Measurements from ENCODE around the gene MGAT2. TPM values are rescaled to one million over a fixed set of nuclear protein-coding genes. Genes with fewer than 3 reads are reported as not detected.

The MGAT2 gene
- total and polyA plus RNA-seq, 10 donors, result 20.5 to 43.5 (median 36.9) TPM

DNA sequence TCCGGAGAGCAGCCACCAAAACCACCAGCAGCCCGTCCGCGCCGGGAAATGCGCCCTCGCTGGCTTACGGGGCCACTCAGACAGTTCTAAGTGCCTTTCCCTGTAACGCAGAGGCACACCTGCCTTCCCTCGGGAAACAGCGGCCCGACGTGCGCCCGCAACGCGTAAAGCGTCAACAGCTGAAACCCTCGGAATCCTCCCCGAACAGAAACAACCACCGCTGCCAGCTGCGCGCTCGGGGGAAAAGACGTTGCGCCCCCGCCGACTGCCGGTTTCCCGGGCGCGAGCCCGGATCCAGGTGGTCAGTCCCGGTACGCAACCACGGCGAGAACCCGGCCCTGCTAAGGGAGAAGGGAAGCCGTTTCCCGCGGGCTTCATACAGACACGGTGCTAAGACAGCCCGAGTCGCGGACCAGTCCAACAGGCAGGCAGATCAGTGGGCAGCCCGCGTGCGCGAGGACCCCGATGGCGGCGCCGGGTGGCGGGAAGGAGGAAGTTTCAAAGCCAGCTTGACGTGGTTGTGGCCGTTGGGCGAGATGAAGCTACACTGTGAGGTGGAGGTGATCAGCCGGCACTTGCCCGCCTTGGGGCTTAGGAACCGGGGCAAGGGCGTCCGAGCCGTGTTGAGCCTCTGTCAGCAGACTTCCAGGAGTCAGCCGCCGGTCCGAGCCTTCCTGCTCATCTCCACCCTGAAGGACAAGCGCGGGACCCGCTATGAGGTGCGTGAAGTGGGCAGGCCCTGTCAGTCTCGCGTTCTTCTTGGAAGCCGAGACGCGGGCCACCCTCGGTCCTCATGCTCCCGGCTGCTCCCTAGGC, 21.9 kb upstream of the MGAT2 start, which contains the start of gene LRR1:
LRR1 (plus strand) TSS at position 456 of the 816 bp plus-strand sequence; CDS start at position 537, 81 bp downstream.
- Histone ChIP-seq H3K27ac (peak within 1 kb of the TSS; percentile 96 to 99 (median 98)), H3K4me1 (peaks cover 7 to 65% (median 32%) of the 10 kb centered on the region in 6 donors), H3K9me3 (no peaks in the 10 kb centered on the region), H3K4me3 (peak within 1 kb of the TSS; percentile 79 to 99 (median 86)), H3K36me3 (peaks cover 0 to 16% (median 0%) of the 10 kb centered on the region in 6 donors), H3K27me3 (replicated peaks in 1 of 7) (no peaks in the 10 kb centered on the region)
- intact Hi-C loops (cut with DNase I; ENCODE audit: low total_unique reads), result no loop called here
- 0% methylated on average over 21 to 77 of the region's 77 CpGs for WGBS, 5 donors
- peak; percentile 98 for DNase-seq
- TF ChIP-seq POLR2AphosphoS5 (IDR thresholded peaks at IDR 0.05) (peak; percentile 80 to 91 (median 86)), POLR2A (IDR thresholded peaks at IDR 0.05) (peak in 1 of 3 donors; percentile 1)
- TF ChIP-seq, protein P1, sequence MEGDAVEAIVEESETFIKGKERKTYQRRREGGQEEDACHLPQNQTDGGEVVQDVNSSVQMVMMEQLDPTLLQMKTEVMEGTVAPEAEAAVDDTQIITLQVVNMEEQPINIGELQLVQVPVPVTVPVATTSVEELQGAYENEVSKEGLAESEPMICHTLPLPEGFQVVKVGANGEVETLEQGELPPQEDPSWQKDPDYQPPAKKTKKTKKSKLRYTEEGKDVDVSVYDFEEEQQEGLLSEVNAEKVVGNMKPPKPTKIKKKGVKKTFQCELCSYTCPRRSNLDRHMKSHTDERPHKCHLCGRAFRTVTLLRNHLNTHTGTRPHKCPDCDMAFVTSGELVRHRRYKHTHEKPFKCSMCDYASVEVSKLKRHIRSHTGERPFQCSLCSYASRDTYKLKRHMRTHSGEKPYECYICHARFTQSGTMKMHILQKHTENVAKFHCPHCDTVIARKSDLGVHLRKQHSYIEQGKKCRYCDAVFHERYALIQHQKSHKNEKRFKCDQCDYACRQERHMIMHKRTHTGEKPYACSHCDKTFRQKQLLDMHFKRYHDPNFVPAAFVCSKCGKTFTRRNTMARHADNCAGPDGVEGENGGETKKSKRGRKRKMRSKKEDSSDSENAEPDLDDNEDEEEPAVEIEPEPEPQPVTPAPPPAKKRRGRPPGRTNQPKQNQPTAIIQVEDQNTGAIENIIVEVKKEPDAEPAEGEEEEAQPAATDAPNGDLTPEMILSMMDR (IDR thresholded peaks at IDR 0.05 in 8 of 11, conservative IDR thresholded peaks at IDR 0.05 in 3 of 11), result peak in 3 of 11 experiments; percentile 17 to 19 (median 18)

DNA sequence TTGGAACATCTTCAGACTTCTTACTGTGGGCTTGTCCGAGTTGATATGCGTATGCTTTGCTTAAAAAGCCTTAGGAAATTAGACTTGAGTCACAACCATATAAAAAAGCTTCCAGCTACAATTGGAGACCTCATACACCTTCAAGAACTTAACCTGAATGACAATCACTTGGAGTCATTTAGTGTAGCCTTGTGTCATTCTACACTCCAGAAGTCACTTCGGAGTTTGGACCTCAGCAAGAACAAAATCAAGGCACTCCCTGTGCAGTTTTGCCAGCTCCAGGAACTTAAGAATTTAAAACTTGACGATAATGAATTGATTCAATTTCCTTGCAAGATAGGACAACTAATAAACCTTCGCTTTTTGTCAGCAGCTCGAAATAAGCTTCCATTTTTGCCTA, 13.0 kb upstream of the MGAT2 start:
- no peaks in the 10 kb centered on the region for H3K4me1 ChIP-seq
- TF ChIP-seq, protein P1 (IDR thresholded peaks at IDR 0.05 in 8 of 11, conservative IDR thresholded peaks at IDR 0.05 in 3 of 11), result no peak
- TF ChIP-seq POLR2A (IDR thresholded peaks at IDR 0.05), result no peak
- TF ChIP-seq POLR2AphosphoS5 (IDR thresholded peaks at IDR 0.05), result no peak
- peaks cover 0 to 75% (median 1%) of the 10 kb centered on the region in 6 donors for H3K36me3 ChIP-seq
- H3K27me3 ChIP-seq (replicated peaks in 1 of 7), result no peaks in the 10 kb centered on the region
- no peaks in the 10 kb centered on the region for H3K9me3 ChIP-seq
- H3K27ac ChIP-seq, result no peak overlapping the region
- intact Hi-C loops (cut with DNase I; ENCODE audit: low total_unique reads), result no loop called here
- H3K4me3 ChIP-seq, result no peak overlapping the region
- WGBS, 5 donors, result 89 to 98% (median 97%) methylated on average over 6 of the region's 6 CpGs
- no peak for DNase-seq

DNA sequence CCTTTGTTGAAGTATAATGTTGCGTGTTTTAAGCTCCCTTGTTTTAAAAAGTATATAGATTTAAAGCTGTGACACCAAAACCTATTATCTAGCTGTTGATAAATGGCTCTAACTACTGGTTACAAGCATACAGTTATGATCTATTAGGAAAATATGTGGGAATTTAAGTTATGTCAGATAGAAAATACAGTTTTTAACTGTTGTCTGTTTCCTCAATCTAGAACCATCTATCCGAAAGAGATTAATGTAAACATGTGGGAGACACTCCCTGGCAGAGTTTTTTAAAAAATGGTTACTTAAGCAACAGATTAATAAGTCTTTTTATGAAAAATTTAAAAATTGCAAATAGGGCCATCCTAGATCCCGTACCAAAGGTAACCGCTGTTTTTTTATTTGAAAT, 8.3 kb upstream of the MGAT2 start:
- no peak overlapping the region for H3K27ac ChIP-seq
- 89 to 96% (median 93%) methylated on average over 4 of the region's 4 CpGs for WGBS, 5 donors
- intact Hi-C loops (cut with DNase I; ENCODE audit: low total_unique reads), result no loop called here
- no peak for DNase-seq
- no peaks in the 10 kb centered on the region for H3K9me3 ChIP-seq
- H3K27me3 ChIP-seq (replicated peaks in 1 of 7), result no peaks in the 10 kb centered on the region
- H3K4me1 ChIP-seq, result peaks cover 0 to 9% (median 0%) of the 10 kb centered on the region in 6 donors
- no peak overlapping the region for H3K4me3 ChIP-seq
- peaks cover 0 to 66% (median 2%) of the 10 kb centered on the region in 6 donors for H3K36me3 ChIP-seq
- TF ChIP-seq, protein P1 (IDR thresholded peaks at IDR 0.05 in 8 of 11, conservative IDR thresholded peaks at IDR 0.05 in 3 of 11), result no peak
- TF ChIP-seq POLR2A (IDR thresholded peaks at IDR 0.05) (no peak), POLR2AphosphoS5 (IDR thresholded peaks at IDR 0.05) (no peak)

DNA sequence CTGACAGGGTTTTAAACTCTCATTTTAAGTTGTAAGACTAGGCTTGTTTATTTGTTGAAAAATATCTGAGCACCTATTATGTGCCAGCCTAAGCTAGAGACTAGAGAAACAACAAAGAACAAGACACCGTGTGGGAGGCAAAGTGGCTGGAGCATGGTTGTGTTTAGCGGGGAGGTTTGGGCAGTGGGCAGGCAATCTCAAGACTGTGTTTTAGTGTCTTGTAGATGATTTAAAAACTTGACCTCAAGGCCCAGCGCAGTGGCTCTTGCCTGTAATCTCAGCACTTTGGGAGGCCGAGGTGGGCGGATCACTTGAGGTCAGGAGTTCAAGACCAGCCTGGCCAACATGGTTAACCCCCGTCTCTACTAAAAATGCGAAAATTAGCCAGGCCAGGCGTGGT, 7.9 kb upstream of the MGAT2 start:
- intact Hi-C loops (cut with DNase I; ENCODE audit: low total_unique reads), result no loop called here
- Histone ChIP-seq H3K4me3 (no peak overlapping the region), H3K27ac (no peak overlapping the region), H3K9me3 (no peaks in the 10 kb centered on the region), H3K27me3 (replicated peaks in 1 of 7) (no peaks in the 10 kb centered on the region), H3K4me1 (peaks cover 0 to 13% (median 3%) of the 10 kb centered on the region in 6 donors), H3K36me3 (peaks cover 0 to 66% (median 3%) of the 10 kb centered on the region in 6 donors)
- TF ChIP-seq, protein P1 (IDR thresholded peaks at IDR 0.05 in 8 of 11, conservative IDR thresholded peaks at IDR 0.05 in 3 of 11), result no peak
- TF ChIP-seq POLR2AphosphoS5 (IDR thresholded peaks at IDR 0.05), result no peak
- peak; percentile 25 for DNase-seq
- 79 to 95% (median 90%) methylated on average over 8 of the region's 8 CpGs for WGBS, 5 donors

Data from spleen (tissue), 11 donors.